AG10803 (cell line): ENCODE data around the gene MMP24.
"Not testable (repeated sequence)": the region's sequence is repeated elsewhere in the genome, so short reads cannot be mapped to it uniquely, and the experiment has no call there.

Experiments used
- DNase-seq: peaks from one replicate; pipeline ENCODE4 v3.0.0; 2010; ENCODE audit warnings: low read depth
- H3K4me3 ChIP-seq: 2 replicates; pipeline ENCODE4 v1.5.1; 2011; ENCODE audit warnings: mild to moderate bottlenecking, low read length, control low read depth
- TF ChIP-seq, protein P1 (sequence below): conservative IDR thresholded peaks from 2 replicates; pipeline ENCODE4 v1.5.1; 2011; ENCODE audit warnings: mild to moderate bottlenecking, low read length, control low read depth, inconsistent platforms

Gene MMP24

DNA sequence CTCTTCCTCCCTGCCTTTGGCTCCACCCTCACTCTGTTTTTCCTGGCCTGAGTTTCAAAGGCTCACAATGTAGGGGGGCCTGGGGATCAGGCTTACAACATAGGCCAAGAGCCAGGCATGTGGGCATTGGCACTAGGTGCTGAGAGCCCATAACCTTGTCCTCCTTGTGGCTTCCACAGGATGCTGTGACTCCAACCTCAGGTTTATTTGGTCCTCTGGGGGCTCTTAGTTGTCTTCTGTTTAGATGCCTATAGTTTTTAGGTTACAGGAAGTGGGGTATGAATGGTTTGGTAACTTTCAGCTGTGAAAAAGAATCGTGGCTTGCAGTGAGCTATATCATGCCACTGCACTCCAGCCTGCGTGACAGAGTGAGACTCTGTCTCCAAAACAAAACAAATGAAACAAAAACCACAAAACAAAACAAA is 25.6 kb downstream of the MMP24 start:
- no peak overlapping the region for H3K4me3 ChIP-seq
- TF ChIP-seq, protein P1, sequence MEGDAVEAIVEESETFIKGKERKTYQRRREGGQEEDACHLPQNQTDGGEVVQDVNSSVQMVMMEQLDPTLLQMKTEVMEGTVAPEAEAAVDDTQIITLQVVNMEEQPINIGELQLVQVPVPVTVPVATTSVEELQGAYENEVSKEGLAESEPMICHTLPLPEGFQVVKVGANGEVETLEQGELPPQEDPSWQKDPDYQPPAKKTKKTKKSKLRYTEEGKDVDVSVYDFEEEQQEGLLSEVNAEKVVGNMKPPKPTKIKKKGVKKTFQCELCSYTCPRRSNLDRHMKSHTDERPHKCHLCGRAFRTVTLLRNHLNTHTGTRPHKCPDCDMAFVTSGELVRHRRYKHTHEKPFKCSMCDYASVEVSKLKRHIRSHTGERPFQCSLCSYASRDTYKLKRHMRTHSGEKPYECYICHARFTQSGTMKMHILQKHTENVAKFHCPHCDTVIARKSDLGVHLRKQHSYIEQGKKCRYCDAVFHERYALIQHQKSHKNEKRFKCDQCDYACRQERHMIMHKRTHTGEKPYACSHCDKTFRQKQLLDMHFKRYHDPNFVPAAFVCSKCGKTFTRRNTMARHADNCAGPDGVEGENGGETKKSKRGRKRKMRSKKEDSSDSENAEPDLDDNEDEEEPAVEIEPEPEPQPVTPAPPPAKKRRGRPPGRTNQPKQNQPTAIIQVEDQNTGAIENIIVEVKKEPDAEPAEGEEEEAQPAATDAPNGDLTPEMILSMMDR: no peak
- DNase-seq: no peak

DNA sequence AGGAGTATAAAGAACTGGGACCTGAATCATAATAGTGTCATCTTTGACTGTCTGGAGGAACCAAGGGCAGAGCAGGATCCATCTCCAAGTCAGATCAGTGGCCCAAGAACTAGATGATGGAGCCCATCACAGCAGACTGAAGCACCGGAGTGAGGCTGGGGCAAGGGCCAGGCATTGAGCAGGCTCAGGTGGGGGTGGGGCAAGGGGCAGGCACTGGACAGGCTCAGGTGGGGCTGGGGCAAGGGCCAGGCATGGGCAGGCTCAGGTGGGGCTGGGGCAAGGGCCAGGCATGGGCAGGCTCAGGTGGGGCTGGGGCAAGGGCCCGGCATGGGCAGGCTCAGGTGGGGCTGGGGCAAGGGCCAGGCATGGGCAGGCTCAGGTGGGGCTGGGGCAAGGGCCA is 26.1 kb downstream of the MMP24 start:
- DNase-seq, H3K4me3 ChIP-seq: not testable (repeated sequence)

DNA sequence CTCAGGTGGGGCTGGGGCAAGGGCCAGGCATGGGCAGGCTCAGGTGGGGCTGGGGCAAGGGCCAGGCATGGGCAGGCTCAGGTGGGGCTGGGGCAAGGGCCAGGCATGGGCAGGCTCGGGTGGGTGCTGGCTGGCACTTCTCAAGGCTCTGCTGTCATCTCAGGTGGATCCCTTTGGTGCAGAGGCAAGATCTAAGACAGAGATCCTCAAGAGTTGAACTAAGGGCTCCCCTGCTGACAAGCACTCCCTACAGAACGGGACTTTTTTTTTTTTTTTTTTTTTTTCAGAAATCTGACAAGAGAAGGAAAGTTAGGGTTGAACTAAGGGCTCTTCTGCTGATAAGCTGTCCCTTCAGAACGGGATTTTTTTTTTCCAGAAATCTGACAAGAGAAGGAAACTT is 26.5 kb downstream of the MMP24 start:
- no peak overlapping the region for H3K4me3 ChIP-seq
- TF ChIP-seq, protein P1: no peak
- no peak for DNase-seq

DNA sequence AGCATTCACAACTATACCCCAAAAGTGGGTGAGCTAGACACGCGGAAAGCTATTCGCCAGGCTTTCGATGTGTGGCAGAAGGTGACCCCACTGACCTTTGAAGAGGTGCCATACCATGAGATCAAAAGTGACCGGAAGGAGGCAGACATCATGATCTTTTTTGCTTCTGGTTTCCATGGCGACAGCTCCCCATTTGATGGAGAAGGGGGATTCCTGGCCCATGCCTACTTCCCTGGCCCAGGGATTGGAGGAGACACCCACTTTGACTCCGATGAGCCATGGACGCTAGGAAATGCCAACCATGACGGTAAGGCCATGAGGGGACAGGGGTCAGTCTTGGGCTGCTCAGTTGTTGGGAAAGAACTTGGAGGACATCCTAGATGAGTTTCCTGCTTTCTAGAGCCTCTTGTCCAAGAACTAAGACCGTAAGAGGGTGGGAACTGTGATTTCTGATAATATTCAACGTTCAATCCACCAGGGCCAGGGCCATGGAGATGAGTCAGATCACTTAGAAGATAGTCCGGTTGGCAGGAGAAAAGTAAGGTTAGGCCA is 28.0 kb downstream of the MMP24 start:
- no peak overlapping the region for H3K4me3 ChIP-seq
- TF ChIP-seq, protein P1: no peak
- DNase-seq: no peak

DNA sequence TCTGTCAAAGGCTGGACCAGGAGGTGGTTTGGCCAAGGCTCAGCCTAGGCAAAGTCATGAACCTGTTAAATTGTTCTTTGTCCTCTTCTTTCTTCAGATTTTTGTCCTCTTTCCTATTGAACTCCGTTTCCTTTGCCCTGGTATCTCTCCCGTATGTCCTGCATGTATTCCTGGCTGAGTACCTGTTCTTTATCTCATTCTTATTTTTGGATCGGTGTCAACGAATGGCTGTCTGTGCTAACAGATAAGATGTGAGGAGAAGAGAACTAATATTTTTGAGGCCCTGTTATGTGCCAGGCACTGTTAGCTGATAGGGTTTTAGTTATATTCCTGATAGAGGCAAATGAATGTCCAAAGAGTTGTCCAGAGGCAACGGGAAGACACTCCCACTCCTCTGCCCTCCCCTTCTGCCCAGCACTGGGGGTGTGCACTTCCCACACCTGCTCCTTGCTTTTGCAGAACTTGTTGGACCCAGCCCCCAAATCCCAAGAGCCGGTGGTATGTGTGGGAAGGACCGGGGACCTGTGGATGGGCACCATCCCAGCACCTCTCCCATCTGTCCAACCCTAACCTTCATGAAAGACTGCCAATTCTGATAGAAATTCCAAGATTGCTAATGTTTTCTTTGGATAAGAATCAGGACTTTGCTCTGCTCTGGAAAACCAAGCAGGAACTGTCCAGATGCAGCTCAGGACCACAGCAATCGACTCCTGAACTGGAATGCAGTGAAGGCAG is 30.9 kb downstream of the MMP24 start:
- DNase-seq: peak; percentile 38
- TF ChIP-seq, protein P1: no peak
- no peak overlapping the region for H3K4me3 ChIP-seq

DNA sequence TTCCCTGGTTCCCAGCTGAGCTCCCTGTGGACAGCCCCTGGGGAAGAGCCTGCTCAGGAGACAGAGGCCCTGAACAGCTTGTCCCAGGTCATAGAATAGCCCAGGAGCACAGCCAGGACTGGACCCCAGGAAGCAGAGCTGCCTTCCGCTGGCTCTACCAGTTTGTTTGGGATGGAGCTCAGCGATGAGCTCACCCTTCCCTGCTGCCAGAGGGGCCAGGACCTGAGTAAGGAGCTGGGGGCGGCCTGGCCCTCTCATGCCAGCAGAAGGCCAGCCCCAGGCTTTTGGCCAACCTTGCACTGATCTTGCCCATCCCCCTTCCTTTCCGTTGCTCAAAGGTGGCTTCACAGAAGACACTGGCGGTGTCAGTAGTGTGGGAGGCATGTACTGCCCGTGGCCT is 33.9 kb downstream of the MMP24 start:
- TF ChIP-seq, protein P1: no peak
- DNase-seq: no peak
- H3K4me3 ChIP-seq: no peak overlapping the region

DNA sequence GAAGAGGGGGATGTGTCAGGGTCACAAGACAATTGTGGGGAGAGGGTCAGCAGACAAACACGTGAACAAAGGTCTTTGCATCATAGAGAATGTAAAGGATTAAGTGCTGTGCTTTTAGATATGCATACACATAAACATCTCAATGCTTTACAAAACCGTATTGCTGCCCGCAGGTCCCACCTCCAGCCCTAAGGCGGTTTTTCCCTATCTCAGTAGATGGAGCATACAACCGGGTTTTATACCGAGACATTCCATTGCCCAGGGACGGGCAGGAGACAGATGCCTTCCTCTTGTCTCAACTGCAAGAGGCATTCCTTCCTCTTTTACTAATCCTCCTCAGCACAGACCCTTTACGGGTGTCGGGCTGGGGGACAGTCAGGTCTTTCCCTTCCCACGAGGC is 35.8 kb downstream of the MMP24 start:
- H3K4me3 ChIP-seq, DNase-seq: not testable (repeated sequence)

DNA sequence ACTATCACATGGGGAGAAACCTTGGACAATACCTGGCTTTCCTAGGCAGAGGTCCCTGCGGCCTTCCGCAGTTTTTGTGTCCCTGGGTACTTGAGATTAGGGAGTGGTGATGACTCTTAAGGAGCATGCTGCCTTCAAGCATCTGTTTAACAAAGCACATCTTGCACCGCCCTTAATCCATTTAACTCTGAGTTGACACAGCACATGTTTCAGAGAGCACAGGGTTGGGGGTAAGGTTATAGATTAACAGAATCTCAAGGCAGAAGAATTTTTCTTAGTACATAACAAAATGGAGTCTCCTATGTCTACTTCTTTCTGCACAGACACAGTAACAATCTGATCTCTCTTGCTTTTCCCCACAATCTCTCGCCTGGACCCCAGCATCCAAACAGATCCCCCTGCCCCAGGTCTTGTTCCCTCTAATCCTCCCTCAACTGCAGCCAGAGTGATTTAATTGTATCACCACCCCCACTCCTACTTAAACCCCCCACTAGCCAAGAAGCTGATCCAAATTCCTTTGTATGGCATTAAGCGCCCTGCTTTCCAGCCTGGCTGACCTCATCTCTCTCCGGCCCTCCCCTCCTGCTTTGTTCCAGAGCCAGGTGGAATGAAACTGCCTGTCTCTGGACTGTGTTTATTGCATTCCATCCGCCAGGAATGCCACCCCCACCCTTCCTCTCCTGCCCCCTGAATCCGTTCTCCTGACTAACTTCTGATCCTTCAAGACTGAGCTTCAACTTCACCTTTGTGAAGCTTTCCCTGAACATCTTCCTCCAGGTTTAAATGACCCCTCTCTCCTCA is 36.4 kb downstream of the MMP24 start:
- not testable (repeated sequence) for H3K4me3 ChIP-seq
- peak; percentile 78 for DNase-seq
- TF ChIP-seq, protein P1: peak; percentile 26
